ENCODE measurements around the gene KLHL17.

The KLHL17 gene

GRCh38 chr1:918353-918752 is 42.0 kb upstream of the KLHL17 start:
- TF ChIP-seq, protein P1, sequence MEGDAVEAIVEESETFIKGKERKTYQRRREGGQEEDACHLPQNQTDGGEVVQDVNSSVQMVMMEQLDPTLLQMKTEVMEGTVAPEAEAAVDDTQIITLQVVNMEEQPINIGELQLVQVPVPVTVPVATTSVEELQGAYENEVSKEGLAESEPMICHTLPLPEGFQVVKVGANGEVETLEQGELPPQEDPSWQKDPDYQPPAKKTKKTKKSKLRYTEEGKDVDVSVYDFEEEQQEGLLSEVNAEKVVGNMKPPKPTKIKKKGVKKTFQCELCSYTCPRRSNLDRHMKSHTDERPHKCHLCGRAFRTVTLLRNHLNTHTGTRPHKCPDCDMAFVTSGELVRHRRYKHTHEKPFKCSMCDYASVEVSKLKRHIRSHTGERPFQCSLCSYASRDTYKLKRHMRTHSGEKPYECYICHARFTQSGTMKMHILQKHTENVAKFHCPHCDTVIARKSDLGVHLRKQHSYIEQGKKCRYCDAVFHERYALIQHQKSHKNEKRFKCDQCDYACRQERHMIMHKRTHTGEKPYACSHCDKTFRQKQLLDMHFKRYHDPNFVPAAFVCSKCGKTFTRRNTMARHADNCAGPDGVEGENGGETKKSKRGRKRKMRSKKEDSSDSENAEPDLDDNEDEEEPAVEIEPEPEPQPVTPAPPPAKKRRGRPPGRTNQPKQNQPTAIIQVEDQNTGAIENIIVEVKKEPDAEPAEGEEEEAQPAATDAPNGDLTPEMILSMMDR (IDR thresholded peaks at IDR 0.05; ENCODE audit: low read depth, low read length, missing control alignments): no peak
- no peak overlapping the region for H3K4me3 ChIP-seq (replicated peaks; ENCODE audit: low read depth, low read length)
- DNase-seq (ENCODE audit: extremely low read depth, low read depth): no peak

DNA sequence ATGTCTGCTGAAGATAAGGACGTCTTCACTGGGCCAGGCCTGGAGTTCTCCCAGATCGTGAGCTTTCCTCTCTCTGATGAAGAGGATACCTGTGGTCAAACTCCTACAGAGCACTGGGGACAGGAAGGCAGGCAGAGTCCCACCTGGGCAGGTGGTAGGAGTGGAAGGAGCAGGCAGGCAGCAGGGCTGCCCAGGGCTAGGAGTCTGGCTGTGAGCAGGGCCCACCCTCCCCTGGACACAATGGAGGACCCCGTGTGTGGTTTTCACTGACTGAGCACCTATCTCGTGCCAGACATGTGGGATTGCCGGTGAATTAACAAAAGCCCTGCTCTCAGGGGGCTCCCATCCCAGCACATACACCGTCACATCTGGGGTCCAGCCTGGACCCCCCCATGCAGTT is 41.5 kb upstream of the KLHL17 start:
- H3K4me3 ChIP-seq (replicated peaks; ENCODE audit: low read depth, low read length): no peak overlapping the region
- no peak for DNase-seq (ENCODE audit: extremely low read depth, low read depth)
- TF ChIP-seq, protein P1 (IDR thresholded peaks at IDR 0.05; ENCODE audit: low read depth, low read length, missing control alignments): no peak

GRCh38 chr1:919271-919872 is 41.0 kb upstream of the KLHL17 start:
- TF ChIP-seq, protein P1 (IDR thresholded peaks at IDR 0.05; ENCODE audit: low read depth, low read length, missing control alignments): no peak

GRCh38 chr1:920010-920409 is 40.4 kb upstream of the KLHL17 start:
- no peak for DNase-seq (ENCODE audit: extremely low read depth, low read depth)
- no peak overlapping the region for H3K4me3 ChIP-seq (replicated peaks; ENCODE audit: low read depth, low read length)
- TF ChIP-seq, protein P1 (IDR thresholded peaks at IDR 0.05; ENCODE audit: low read depth, low read length, missing control alignments): no peak

More at GRCh38 chr1:919271-919872, 41.0 kb upstream of the KLHL17 start:
- DNase-seq (ENCODE audit: extremely low read depth, low read depth): no peak
- H3K4me3 ChIP-seq (replicated peaks; ENCODE audit: low read depth, low read length): no peak overlapping the region

GRCh38 chr1:920521-920920 is 39.9 kb upstream of the KLHL17 start:
- H3K4me3 ChIP-seq (replicated peaks; ENCODE audit: low read depth, low read length): no peak overlapping the region
- TF ChIP-seq, protein P1 (IDR thresholded peaks at IDR 0.05; ENCODE audit: low read depth, low read length, missing control alignments): no peak
- DNase-seq (ENCODE audit: extremely low read depth, low read depth): no peak

DNA sequence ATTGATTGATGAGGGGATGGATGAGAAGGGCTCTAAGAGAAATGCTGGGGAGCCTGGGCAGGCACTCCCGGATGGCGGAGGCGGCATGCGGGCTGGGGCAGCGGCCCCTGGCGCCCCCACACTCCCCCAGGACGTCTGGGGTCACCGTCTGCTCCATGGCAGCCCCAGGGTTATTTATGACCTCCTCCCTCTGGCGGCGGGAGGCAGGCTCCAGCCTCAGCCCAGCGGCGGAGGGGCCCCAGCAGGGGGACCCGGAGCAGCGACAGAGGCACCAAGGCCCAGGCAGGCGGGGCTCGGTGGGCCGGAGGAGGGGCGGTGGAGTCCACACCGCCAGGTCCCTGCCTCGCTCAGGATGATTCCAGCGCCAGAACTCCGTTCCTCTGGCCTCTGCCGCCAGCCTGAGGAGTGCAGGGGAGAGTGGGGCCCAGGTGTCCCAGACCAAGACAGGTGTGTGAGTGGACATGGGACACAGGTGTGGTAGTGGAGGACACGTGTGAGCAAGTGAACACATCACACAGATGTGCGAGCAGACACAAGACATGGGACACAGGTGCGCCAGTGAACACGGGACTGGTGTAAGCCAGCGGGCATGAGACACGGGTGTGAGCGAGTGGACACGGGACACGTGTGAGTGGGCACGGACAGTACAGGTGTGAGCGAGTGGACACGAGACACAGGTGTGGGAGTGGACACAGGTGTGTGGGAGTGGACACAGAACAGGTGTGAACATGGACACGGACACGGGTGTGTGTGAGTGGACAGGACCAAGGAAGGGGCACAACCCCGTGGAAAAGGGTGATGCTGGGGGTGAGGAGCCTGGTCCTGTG is 39.2 kb upstream of the KLHL17 start:
- no peak for DNase-seq (ENCODE audit: extremely low read depth, low read depth)
- H3K4me3 ChIP-seq (replicated peaks; ENCODE audit: low read depth, low read length): no peak overlapping the region

More for the DNA sequence above, 39.2 kb upstream of the KLHL17 start:
- TF ChIP-seq, protein P1 (IDR thresholded peaks at IDR 0.05; ENCODE audit: low read depth, low read length, missing control alignments): peak; percentile 60
